NCI-H2107 treated with DMSO at 0.1 percent for 48 hours (cell line): ENCODE measurements around the gene PTCH2.
"Not testable (repeated sequence)": the region's sequence is repeated elsewhere in the genome, so short reads cannot be mapped to it uniquely, and the experiment has no call there.

Experiments
- DNase-seq: peaks from one replicate; lab custom pipeline; 2025; ENCODE audit not compliant: unreplicated experiment; lab: John Stamatoyannopoulos, UW

PTCH2 gene

DNA sequence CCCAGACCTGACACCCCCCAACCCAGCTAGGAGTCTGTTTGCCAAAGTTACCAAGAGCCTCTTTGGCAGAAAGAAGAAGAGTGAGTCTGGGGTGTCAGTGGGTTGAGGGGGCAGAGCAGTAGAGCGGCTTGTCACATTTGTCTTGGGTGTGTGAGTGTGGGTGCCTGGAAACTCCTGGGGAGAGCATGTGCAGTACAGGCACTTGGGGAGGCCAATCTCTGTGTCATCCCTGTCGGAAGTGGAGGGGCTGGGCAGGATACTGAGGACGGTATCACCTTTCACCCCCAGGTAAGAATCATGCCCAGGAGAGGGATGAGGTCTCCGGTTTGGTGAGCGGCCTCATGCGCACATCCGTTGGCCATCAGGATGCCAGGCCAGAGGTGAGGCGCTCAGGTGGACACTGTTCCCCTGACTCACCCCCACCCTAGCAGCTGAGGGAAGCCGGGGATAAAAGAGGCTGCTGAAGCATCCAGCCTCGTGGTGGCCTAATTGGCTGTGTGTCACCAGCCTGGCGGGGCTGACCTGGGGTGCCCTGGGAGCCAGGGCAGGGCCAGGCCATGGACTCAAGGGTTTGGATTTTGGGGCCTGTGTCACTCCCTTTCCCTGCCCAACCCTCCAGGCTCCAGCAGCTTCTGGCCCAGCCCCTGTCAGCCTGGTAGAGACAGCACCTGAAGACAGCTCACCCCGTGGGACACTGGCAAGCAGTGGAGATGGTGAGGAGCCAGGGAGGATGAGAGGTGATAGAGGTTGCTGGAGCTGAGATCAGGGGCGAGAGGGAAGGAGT lies 39.5 kb downstream of the PTCH2 start:
- DNase-seq: no peak

DNA sequence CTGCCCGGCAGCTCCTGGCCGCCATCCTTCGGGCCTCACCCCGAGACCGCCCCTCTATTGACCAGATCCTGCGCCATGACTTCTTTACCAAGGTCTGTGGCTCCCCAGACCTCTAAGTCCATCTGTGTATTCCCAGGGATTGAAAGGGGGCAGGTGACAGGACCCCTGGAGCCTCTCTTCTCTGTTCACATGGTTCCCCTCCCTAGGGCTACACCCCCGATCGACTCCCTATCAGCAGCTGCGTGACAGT lies 40.1 kb downstream of the PTCH2 start:
- no peak for DNase-seq

GRCh38 chr1:44802306-44803061 lies 40.6 kb downstream of the PTCH2 start:
- no peak for DNase-seq

GRCh38 chr1:44801491-44802305 lies 41.4 kb downstream of the PTCH2 start:
- DNase-seq: no peak

DNA sequence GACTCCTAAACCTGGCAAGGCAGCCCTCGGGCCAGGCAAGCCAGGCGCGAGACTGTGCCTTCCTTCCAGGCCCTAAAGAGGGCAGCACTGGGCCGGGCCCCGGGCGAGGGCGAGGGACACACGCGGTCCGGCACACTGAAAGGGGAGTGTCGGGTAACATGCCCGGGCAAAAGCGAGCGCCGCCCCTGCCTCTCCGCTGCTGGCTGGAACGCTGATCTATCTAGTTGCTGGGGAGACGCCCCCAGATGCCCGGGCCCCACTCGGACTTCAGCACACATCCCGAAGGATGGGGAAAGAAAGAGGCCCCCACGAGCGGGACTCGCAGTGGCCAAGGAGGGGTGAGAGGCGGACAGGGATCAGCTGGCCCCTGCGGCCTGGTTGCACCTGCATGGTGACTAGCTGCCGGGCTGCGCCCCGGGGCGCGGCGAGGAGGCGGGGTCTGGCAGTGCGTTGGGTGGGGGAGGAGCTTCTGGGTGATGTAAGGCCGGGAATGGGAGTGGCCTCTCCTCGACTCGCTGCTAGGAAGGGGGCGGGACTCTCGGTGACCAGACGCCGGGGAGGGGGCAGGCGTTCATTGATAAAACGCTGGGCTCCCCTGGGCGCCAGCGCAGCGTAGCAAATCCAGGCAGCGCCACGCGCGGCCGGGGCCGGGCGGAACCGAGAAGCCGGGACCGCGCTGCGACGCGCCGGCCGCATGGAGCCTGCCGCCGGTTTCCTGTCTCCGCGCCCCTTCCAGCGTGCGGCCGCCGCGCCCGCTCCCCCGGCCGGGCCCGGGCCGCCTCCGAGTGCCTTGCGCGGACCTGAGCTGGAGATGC lies 43.1 kb downstream of the PTCH2 start, which contains the start of gene PLK3:
Gene PLK3 (plus strand): TSS at position 608 of the 815 bp plus-strand sequence. CDS start 87 bp downstream, at position 695.
- peak; percentile 96 for DNase-seq

GRCh38 chr1:44798481-44799365 lies 44.3 kb downstream of the PTCH2 start:
- no peak for DNase-seq

DNA sequence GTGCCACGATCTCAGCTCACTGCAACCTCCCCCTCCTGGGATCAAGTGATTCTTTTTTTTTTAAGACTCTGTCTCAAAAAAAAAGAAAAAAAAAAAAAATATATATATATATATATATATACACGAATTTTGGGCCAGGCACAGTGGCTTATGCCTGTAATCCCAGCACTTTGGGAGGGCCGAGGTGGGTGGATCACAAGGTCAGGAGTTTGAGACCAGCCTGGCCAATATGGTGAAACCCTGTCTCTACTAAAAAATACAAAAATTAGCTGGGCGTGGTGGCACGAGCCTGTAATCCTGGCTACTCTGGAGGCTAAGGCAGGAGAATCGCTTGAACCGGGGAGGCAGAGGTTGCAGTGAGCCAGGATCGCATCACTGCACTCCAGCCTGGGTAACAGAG lies 45.2 kb downstream of the PTCH2 start:
- not testable (repeated sequence) for DNase-seq

- no peak for DNase-seq
Observed at GRCh38 chr1:44792736-44793502, 50.1 kb downstream of the PTCH2 start.

GRCh38 chr1:44790968-44791801 lies 51.9 kb downstream of the PTCH2 start:
- DNase-seq: no peak

- no peak for DNase-seq
Observed at GRCh38 chr1:44788120-44788860, 54.8 kb downstream of the PTCH2 start, which contains the start of gene BEST4. Gene BEST4, minus strand, starts transcription at chr1:44788170. Its CDS starts 465 bp downstream, at chr1:44787705.

DNA sequence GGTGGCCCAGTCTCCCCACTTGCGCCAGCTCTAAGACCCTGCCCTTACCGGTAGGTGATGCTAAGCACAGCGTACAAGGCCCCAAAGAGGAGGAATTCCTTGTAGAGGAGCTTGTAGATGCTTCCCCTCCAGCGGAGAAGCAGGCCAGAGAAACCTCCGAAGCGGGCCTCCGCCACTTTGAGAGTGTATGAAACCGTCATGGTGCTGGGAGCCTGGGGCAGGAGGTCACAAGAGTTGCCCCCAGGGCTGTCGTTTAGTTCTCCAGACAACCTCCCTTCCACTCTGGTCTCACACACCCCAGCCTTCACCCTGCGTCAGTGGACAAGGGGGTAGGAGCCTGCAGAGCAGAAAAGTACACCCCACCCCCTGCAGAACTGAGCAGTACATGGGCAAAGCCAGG lies 55.5 kb downstream of the PTCH2 start:
- no peak for DNase-seq

GRCh38 chr1:44786841-44787426 lies 56.1 kb downstream of the PTCH2 start:
- DNase-seq: no peak

DNA sequence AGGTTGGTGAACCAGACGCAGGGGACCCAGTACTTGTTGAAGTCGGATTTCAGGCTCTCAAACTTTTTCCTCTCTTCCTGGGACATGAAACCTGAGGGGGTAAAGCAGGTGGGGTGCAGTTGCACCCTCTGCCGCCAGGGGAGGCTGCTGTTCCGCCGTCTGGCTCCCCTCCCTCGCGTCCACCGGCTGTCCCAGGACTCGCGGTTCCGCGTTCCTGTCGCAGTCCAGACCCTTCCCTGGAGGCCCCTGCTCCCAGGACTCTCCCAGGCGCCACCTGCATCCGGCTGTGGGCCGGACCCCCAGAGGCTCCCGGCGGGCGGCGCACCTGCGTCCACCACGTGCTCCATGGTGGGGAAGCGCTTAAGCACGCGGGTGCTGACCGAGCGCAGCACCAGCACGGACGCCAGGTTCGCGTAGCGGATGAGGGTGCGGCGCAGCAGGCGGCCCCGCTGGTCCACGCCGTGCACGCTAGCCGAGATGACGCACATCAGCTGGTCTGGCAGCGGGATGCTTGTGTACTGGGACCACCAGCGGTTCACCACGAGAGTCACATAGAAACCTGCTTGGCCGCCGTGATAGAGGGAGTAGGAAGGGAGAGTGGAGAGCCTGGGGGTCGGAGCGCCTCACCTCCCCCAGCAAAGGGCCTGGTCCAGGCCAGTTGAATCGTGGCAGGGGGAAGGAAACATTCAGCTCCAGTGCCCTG lies 56.8 kb downstream of the PTCH2 start:
- DNase-seq: no peak

DNA sequence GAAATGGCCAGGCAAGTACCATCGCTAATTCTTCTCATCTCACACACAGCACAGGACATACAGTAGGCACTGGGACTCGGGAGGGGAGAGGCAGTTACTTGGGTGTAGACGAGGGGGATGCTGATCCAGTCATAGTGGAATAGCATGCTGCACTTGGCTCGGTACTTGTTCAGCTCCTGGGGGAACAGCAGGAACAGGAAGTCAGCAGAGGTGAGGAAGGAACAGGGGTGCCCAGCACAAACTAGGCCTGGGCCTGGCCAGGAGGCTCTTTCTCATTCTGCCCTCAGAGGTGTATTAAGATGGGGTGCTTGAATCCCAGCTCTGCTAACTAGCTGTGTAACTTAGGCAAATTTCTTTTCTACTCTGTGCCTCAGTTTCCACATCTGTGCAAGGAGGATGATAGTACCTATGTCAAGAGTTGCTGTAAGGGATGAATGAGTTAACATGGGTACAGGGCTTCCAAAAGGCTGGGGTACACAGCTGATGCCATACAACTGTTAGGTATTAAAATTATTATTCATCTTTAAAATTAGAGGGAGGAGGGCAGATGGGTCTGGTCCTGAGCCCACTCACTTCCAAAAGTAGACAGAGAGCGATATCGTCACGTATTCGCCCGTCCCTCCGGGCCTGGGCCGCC lies 57.4 kb downstream of the PTCH2 start:
- no peak for DNase-seq

DNA sequence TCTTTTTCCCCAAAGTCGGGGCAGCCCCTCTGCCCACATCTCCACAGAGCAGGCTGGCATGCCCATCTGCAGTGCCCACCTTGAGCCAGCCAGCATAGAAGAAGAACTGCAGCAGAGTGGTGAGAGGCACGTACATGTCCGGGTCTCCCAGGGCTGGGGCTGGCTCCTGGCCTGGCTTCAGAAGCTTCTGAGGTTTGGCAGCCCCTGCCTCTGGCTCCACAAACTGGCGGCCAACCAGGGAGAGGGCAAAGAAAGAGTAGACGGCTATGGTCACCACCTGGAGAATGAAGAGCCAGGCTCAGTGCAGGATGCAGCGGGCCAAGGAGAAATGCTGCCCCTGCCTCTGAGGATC lies 58.0 kb downstream of the PTCH2 start:
- DNase-seq: no peak
